Measurements from ENCODE around the gene COL20A1. TPM values are rescaled to one million over a fixed set of nuclear protein-coding genes. Genes with fewer than 3 reads are reported as not detected.

The COL20A1 gene
- total and polyA plus RNA-seq, 2 of the 13 experiments (the other 11 are each of a cell fraction or from before 2014, with no cell fraction given) = not detected

GRCh38 chr20:63290677-63291472, 2.1 kb upstream of the COL20A1 start (continued):
- TF ChIP-seq HBP1 (CRISPR knock-in tag; IDR thresholded peaks at IDR 0.05; ENCODE audit: low read depth) (no peak), CEBPB (IDR thresholded peaks at IDR 0.05; ENCODE audit: borderline replicate concordance, low read depth, low read length) (no peak), UBTF (CRISPR knock-in tag; IDR thresholded peaks at IDR 0.05) (peak; percentile 40), ZNF432 (CRISPR knock-in tag; IDR thresholded peaks at IDR 0.05; ENCODE audit: borderline replicate concordance) (no peak), ZNF234 (CRISPR knock-in tag; conservative IDR thresholded peaks at IDR 0.05) (peak; percentile 89; the same call in 1 of the 2 replicates), SIX1 (CRISPR knock-in tag; IDR thresholded peaks at IDR 0.05; ENCODE audit: borderline replicate concordance) (no peak), ZNF451 (CRISPR knock-in tag; IDR thresholded peaks at IDR 0.05) (no peak), IRF1 (CRISPR knock-in tag; IDR thresholded peaks at IDR 0.05; ENCODE audit: low read depth) (no peak), ZSCAN25 (CRISPR knock-in tag; IDR thresholded peaks at IDR 0.05) (peak; percentile 100), BATF2 (CRISPR knock-in tag; IDR thresholded peaks at IDR 0.05) (no peak; the same call in 1 of the 2 replicates), SP1 (IDR thresholded peaks at IDR 0.05) (no peak), SP1 (CRISPR knock-in tag; IDR thresholded peaks at IDR 0.05) (peak; percentile 15; the same call in 1 of the 2 replicates), NFIB (CRISPR knock-in tag; IDR thresholded peaks at IDR 0.05; ENCODE audit: borderline replicate concordance) (no peak), ZFP62 (CRISPR knock-in tag; IDR thresholded peaks at IDR 0.05) (no peak), HDAC2 (CRISPR knock-in tag; IDR thresholded peaks at IDR 0.05) (peak; percentile 34), GATA4 (IDR thresholded peaks at IDR 0.05; ENCODE audit: borderline replicate concordance, low read depth) (no peak), MTF1 (CRISPR knock-in tag; IDR thresholded peaks at IDR 0.05) (no peak), ZFP36 (IDR thresholded peaks at IDR 0.05; ENCODE audit: borderline replicate concordance, low read depth, low read length, partially characterized antibody) (no peak), ZBTB10 (CRISPR knock-in tag; IDR thresholded peaks at IDR 0.05; ENCODE audit: borderline replicate concordance) (0 out of 2 replicates have a peak, but pooled peaks have one; percentile 40)
